Nephron (organoid): ENCODE measurements around the gene ELAC2.

ENCODE experiments used
- H3K27ac Mint-ChIP-seq, 3 experiments: 2 replicates each; pipeline ENCODE4 v1.8.0; 2020; ENCODE audit warnings: mixed read lengths in 3 of 3, mild to moderate bottlenecking in 2 of 3, moderate library complexity in 1 of 3
- H3K27me3 Mint-ChIP-seq: 2 replicates; pipeline ENCODE4 v1.8.0; 2021; ENCODE audit warnings: low read depth, mild to moderate bottlenecking, moderate library complexity, mixed read lengths
- H3K36me3 Mint-ChIP-seq: 2 replicates; pipeline ENCODE4 v1.8.0; 2020; ENCODE audit warnings: low read depth, mixed read lengths
- H3K4me1 Mint-ChIP-seq: 2 replicates; pipeline ENCODE4 v1.8.0; 2020; ENCODE audit warnings: mixed read lengths
- H3K4me3 Mint-ChIP-seq, 3 experiments: 2 replicates each; pipeline ENCODE4 v1.8.0; 2020; ENCODE audit warnings: mild to moderate bottlenecking in 3 of 3, mixed read lengths in 3 of 3, moderate library complexity in 2 of 3
- H3K9me3 Mint-ChIP-seq: 2 replicates; pipeline ENCODE4 v1.8.0; 2020; ENCODE audit warnings: mixed read lengths
- CTCF ChIP-seq, 3 experiments: fragments of 200-600 bp; sonication (generic); IDR thresholded peaks; one replicate each; pipeline ENCODE4 v1.5.0; 2021; ENCODE audit warnings: antibody characterized with exemption in 3 of 3; ENCODE audit not compliant: unreplicated experiment in 3 of 3

ELAC2 gene

GRCh38 chr17:12998874-12999273, 19.0 kb downstream of the ELAC2 start:
- no peaks in the 10 kb centered on the region for H3K4me1 Mint-ChIP-seq
- TF ChIP-seq CTCF (IDR thresholded peaks at IDR 0.05; ENCODE audit: unreplicated experiment in 3 of 3) = no peak
- H3K36me3 Mint-ChIP-seq = peaks cover 58% of the 10 kb centered on the region
- H3K27me3 Mint-ChIP-seq = no peaks in the 10 kb centered on the region
- H3K4me3 Mint-ChIP-seq = no peak overlapping the region
- H3K27ac Mint-ChIP-seq = no peak overlapping the region
- H3K9me3 Mint-ChIP-seq = no peaks in the 10 kb centered on the region

GRCh38 chr17:12998461-12998860, 19.4 kb downstream of the ELAC2 start:
- Mint-ChIP-seq H3K4me1 (no peaks in the 10 kb centered on the region), H3K27ac (no peak overlapping the region), H3K9me3 (no peaks in the 10 kb centered on the region), H3K4me3 (no peak overlapping the region), H3K27me3 (no peaks in the 10 kb centered on the region), H3K36me3 (peaks cover 58% of the 10 kb centered on the region)
- no peak for TF ChIP-seq CTCF (IDR thresholded peaks at IDR 0.05; ENCODE audit: unreplicated experiment in 3 of 3)

GRCh38 chr17:12996941-12997340, 20.9 kb downstream of the ELAC2 start:
- Mint-ChIP-seq H3K4me3 (no peak overlapping the region), H3K27me3 (no peaks in the 10 kb centered on the region), H3K27ac (no peak overlapping the region), H3K4me1 (no peaks in the 10 kb centered on the region), H3K9me3 (no peaks in the 10 kb centered on the region), H3K36me3 (peaks cover 68% of the 10 kb centered on the region)
- TF ChIP-seq CTCF (IDR thresholded peaks at IDR 0.05; ENCODE audit: unreplicated experiment in 3 of 3) = no peak

GRCh38 chr17:12996357-12996756, 21.5 kb downstream of the ELAC2 start:
- Mint-ChIP-seq H3K4me3 (no peak overlapping the region), H3K27me3 (no peaks in the 10 kb centered on the region), H3K27ac (no peak overlapping the region), H3K9me3 (no peaks in the 10 kb centered on the region), H3K4me1 (no peaks in the 10 kb centered on the region), H3K36me3 (peaks cover 74% of the 10 kb centered on the region)
- no peak for TF ChIP-seq CTCF (IDR thresholded peaks at IDR 0.05; ENCODE audit: unreplicated experiment in 3 of 3)

- H3K36me3 Mint-ChIP-seq = peaks cover 77% of the 10 kb centered on the region
- H3K9me3 Mint-ChIP-seq = no peaks in the 10 kb centered on the region
- no peak overlapping the region for H3K27ac Mint-ChIP-seq
- H3K4me3 Mint-ChIP-seq = no peak overlapping the region
- no peak for TF ChIP-seq CTCF (IDR thresholded peaks at IDR 0.05; ENCODE audit: unreplicated experiment in 3 of 3)
- H3K27me3 Mint-ChIP-seq = no peaks in the 10 kb centered on the region
- no peaks in the 10 kb centered on the region for H3K4me1 Mint-ChIP-seq
These were observed 21.9 kb downstream of the ELAC2 start for GRCh38 chr17:12995896-12996295.

- Mint-ChIP-seq H3K36me3 (peaks cover 75% of the 10 kb centered on the region), H3K9me3 (no peaks in the 10 kb centered on the region), H3K27me3 (no peaks in the 10 kb centered on the region), H3K4me1 (no peaks in the 10 kb centered on the region), H3K4me3 (no peak overlapping the region), H3K27ac (no peak overlapping the region)
- TF ChIP-seq CTCF (IDR thresholded peaks at IDR 0.05; ENCODE audit: unreplicated experiment in 3 of 3) = no peak
These were observed 22.5 kb downstream of the ELAC2 start for GRCh38 chr17:12995106-12995895.
